ENCODE results near the gene TOMM22.

TOMM22 gene

DNA sequence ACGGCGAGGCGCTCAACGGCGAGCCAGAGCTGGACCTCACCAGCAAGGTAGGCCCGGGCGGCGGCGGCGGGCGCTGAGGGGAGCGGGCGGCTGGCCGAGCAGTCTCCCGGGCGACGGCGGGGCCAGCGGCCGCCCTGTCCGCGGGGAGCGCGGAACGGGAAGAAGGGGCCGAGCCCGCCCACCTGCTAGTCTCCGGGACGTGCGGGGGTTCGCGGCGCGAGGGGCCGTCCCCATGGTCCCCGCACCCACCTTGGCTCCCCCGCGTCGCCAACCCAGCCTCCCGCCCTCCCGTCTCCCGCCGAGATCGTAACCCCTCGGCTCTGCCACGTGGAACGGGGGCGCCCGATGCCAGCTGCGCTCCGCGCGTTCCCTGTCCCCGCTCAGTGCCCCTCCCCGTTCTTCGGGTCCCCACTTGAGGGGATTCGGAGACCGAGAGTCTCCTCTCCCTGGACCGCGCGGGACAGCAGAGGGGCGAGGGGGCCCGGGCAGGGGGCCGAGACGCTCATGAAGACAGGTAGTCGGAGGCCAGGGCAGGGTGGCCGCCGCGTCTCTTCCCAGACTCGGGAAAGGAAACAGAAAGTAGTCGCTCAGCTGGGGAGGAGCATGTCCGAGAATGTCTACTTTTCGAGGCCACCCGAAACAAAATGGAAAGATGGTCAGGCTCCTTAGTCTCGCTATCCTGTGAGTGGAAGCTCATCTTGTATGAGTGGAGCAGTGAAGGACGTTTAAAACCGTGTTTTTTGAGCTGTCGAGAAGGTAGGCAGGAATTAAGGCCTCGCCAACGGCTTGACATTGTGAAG is 24.5 kb downstream of the TOMM22 start:
- WGBS = under 1% methylated on average over 80 of the region's 80 CpGs
- Histone ChIP-seq H3K4me1 (ENCODE audit: insufficient read depth, low read length) (peaks cover 26% of the 10 kb centered on the region), H3K4me3 (ENCODE audit: low read length) (peak overlapping the region; percentile 89), H3K27me3 (ENCODE audit: insufficient read depth, low read length) (no peaks in the 10 kb centered on the region), H3K9ac (ENCODE audit: low read depth, low read length) (peak overlapping the region; percentile 86), H3K9me3 (ENCODE audit: insufficient read depth, low read depth, low read length) (no peaks in the 10 kb centered on the region), H3K36me3 (ENCODE audit: insufficient read depth, low read length) (peaks cover 19% of the 10 kb centered on the region), H3K27ac (ENCODE audit: low read depth, low read length) (peak overlapping the region; percentile 87)

- Histone ChIP-seq H3K4me1 (ENCODE audit: insufficient read depth, low read length) (peaks cover 26% of the 10 kb centered on the region), H3K4me3 (ENCODE audit: low read length) (peak overlapping the region; percentile 89), H3K27me3 (ENCODE audit: insufficient read depth, low read length) (no peaks in the 10 kb centered on the region), H3K27ac (ENCODE audit: low read depth, low read length) (no peak overlapping the region), H3K36me3 (ENCODE audit: insufficient read depth, low read length) (peaks cover 19% of the 10 kb centered on the region), H3K9me3 (ENCODE audit: insufficient read depth, low read depth, low read length) (no peaks in the 10 kb centered on the region), H3K9ac (ENCODE audit: low read depth, low read length) (peak overlapping the region; percentile 86)
- WGBS = 5% methylated on average over 1 of the region's 4 CpGs
These were observed 25.1 kb downstream of the TOMM22 start for GRCh38 chr22:38706901-38707195.

DNA sequence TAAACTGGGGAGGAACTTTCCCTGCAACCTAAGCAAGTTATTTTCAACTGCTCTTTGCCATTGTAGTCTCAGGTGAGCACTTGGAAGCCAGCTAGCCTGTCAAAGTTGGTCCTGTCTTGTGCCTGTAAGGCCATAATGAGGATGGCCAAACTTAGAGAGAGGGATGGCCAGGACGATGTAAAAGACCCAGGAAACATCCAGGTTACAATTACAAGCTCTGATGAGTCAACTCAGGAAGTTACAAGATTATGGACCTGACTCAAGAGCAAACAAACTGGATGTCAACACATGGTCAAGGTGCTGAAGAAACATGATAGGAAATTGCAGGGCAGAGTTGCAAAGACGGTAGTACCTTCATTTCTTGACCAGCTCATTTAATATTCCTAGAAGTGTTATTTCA is 25.6 kb downstream of the TOMM22 start:
- peak overlapping the region; percentile 89 for H3K4me3 ChIP-seq (ENCODE audit: low read length)
- no peaks in the 10 kb centered on the region for H3K9me3 ChIP-seq (ENCODE audit: insufficient read depth, low read depth, low read length)
- peaks cover 30% of the 10 kb centered on the region for H3K4me1 ChIP-seq (ENCODE audit: insufficient read depth, low read length)
- H3K27me3 ChIP-seq (ENCODE audit: insufficient read depth, low read length) = no peaks in the 10 kb centered on the region
- WGBS = 48% methylated on average over 1 of the region's 2 CpGs
- H3K9ac ChIP-seq (ENCODE audit: low read depth, low read length) = peak overlapping the region; percentile 86; the same call in 1 of the 2 replicates
- H3K36me3 ChIP-seq (ENCODE audit: insufficient read depth, low read length) = peaks cover 19% of the 10 kb centered on the region
- H3K27ac ChIP-seq (ENCODE audit: low read depth, low read length) = no peak overlapping the region

DNA sequence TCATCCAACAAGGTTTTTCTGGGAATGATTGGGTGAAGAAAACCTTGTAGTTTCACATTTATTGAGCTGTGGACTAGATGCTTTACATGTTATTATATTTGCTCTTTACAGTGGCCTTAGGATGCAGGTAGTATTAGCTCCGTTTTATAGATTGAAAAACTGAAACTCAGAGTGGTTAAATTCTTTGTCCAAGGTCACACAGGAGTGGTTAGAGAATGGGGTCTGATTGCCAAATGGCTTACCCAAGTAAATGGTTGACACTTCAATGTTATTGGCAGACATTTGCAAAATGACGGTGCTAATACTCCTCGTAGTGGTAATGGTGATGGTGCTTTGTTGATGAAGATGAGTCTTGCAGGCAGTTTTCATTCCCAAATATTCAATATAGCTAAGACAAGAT is 26.2 kb downstream of the TOMM22 start:
- Histone ChIP-seq H3K4me3 (ENCODE audit: low read length) (no peak overlapping the region), H3K27me3 (ENCODE audit: insufficient read depth, low read length) (no peaks in the 10 kb centered on the region), H3K9ac (ENCODE audit: low read depth, low read length) (no peak overlapping the region), H3K9me3 (ENCODE audit: insufficient read depth, low read depth, low read length) (no peaks in the 10 kb centered on the region), H3K27ac (ENCODE audit: low read depth, low read length) (no peak overlapping the region), H3K36me3 (ENCODE audit: insufficient read depth, low read length) (peaks cover 19% of the 10 kb centered on the region), H3K4me1 (ENCODE audit: insufficient read depth, low read length) (peaks cover 36% of the 10 kb centered on the region)
- WGBS = 92% methylated on average over 3 of the region's 3 CpGs

DNA sequence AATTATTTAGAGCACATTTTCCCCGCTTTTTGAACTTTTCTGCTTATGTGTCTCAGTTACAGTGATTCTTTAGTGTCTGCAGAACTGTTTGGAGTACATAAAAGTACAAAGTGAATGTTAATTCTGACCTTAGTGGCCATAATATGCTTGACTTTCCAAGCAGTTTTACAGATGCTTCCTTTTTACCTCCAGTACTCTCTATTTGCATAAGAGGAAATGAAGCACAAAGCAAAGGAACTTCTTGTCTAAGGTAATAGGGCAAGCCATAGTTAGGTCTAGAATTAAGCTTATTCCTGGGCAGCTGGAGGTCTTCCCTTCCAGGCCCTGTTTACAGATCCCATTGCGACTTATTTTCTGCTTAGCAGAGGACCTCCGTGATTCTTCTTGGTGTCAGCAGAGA is 27.5 kb downstream of the TOMM22 start:
- no peak overlapping the region for H3K4me3 ChIP-seq (ENCODE audit: low read length)

GRCh38 chr22:38710351-38710750 is 28.6 kb downstream of the TOMM22 start:
- Histone ChIP-seq H3K27ac (ENCODE audit: low read depth, low read length) (no peak overlapping the region), H3K27me3 (ENCODE audit: insufficient read depth, low read length) (no peaks in the 10 kb centered on the region), H3K9me3 (ENCODE audit: insufficient read depth, low read depth, low read length) (no peaks in the 10 kb centered on the region), H3K4me3 (ENCODE audit: low read length) (no peak overlapping the region), H3K4me1 (ENCODE audit: insufficient read depth, low read length) (peaks cover 36% of the 10 kb centered on the region), H3K36me3 (ENCODE audit: insufficient read depth, low read length) (peaks cover 23% of the 10 kb centered on the region), H3K9ac (ENCODE audit: low read depth, low read length) (no peak overlapping the region)
- WGBS = 94% methylated on average over 3 of the region's 3 CpGs

More for the DNA sequence above, 27.5 kb downstream of the TOMM22 start:
- 86% methylated on average over 3 of the region's 3 CpGs for WGBS
- Histone ChIP-seq H3K9me3 (ENCODE audit: insufficient read depth, low read depth, low read length) (no peaks in the 10 kb centered on the region), H3K27ac (ENCODE audit: low read depth, low read length) (no peak overlapping the region), H3K4me1 (ENCODE audit: insufficient read depth, low read length) (peaks cover 42% of the 10 kb centered on the region), H3K27me3 (ENCODE audit: insufficient read depth, low read length) (no peaks in the 10 kb centered on the region), H3K36me3 (ENCODE audit: insufficient read depth, low read length) (peaks cover 19% of the 10 kb centered on the region), H3K9ac (ENCODE audit: low read depth, low read length) (no peak overlapping the region)

GRCh38 chr22:38710866-38711265 is 29.1 kb downstream of the TOMM22 start:
- Histone ChIP-seq H3K4me1 (ENCODE audit: insufficient read depth, low read length) (peaks cover 36% of the 10 kb centered on the region), H3K27me3 (ENCODE audit: insufficient read depth, low read length) (no peaks in the 10 kb centered on the region), H3K27ac (ENCODE audit: low read depth, low read length) (no peak overlapping the region), H3K36me3 (ENCODE audit: insufficient read depth, low read length) (peaks cover 28% of the 10 kb centered on the region), H3K9ac (ENCODE audit: low read depth, low read length) (no peak overlapping the region), H3K9me3 (ENCODE audit: insufficient read depth, low read depth, low read length) (no peaks in the 10 kb centered on the region), H3K4me3 (ENCODE audit: low read length) (no peak overlapping the region)
- WGBS = 97% methylated on average over 3 of the region's 3 CpGs

- H3K9me3 ChIP-seq (ENCODE audit: insufficient read depth, low read depth, low read length) = no peaks in the 10 kb centered on the region
- H3K4me3 ChIP-seq (ENCODE audit: low read length) = no peak overlapping the region
- peak overlapping the region; percentile 8; the same call in 1 of the 2 replicates for H3K9ac ChIP-seq (ENCODE audit: low read depth, low read length)
- H3K4me1 ChIP-seq (ENCODE audit: insufficient read depth, low read length) = peaks cover 25% of the 10 kb centered on the region
- peak overlapping the region; percentile 50 for H3K27ac ChIP-seq (ENCODE audit: low read depth, low read length)
- peaks cover 46% of the 10 kb centered on the region for H3K36me3 ChIP-seq (ENCODE audit: insufficient read depth, low read length)
- H3K27me3 ChIP-seq (ENCODE audit: insufficient read depth, low read length) = no peaks in the 10 kb centered on the region
- 72% methylated on average over 11 of the region's 11 CpGs for WGBS
These were observed 30.9 kb downstream of the TOMM22 start for GRCh38 chr22:38712486-38713207.

DNA sequence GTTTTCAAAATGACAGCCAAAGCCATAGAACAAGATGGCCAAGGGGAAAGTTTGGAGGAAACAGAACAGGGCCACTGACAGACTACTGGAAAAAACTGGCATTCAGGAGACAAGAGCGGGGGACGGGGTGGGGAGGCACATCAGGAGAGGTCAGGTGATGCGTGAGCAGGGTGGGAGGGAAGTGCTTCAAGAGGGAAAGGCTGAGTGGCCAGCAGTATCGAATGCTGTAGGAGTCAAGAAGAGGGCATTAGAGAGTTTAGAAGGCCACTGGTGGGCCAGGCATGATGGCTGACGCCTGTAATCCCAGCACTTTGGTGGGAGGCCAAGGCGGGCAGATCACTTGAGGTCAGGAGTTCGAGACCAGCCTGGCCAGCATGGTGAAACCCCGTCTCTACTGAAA is 32.2 kb downstream of the TOMM22 start:
- Histone ChIP-seq H3K9ac (ENCODE audit: low read depth, low read length) (no peak overlapping the region), H3K4me1 (ENCODE audit: insufficient read depth, low read length) (peaks cover 27% of the 10 kb centered on the region), H3K27me3 (ENCODE audit: insufficient read depth, low read length) (no peaks in the 10 kb centered on the region), H3K9me3 (ENCODE audit: insufficient read depth, low read depth, low read length) (no peaks in the 10 kb centered on the region), H3K27ac (ENCODE audit: low read depth, low read length) (no peak overlapping the region), H3K4me3 (ENCODE audit: low read length) (no peak overlapping the region), H3K36me3 (ENCODE audit: insufficient read depth, low read length) (peaks cover 56% of the 10 kb centered on the region)
- WGBS = 85% methylated on average over 8 of the region's 8 CpGs

- H3K36me3 ChIP-seq (ENCODE audit: insufficient read depth, low read length) = peaks cover 51% of the 10 kb centered on the region
- peaks cover 22% of the 10 kb centered on the region for H3K4me1 ChIP-seq (ENCODE audit: insufficient read depth, low read length)
- H3K9ac ChIP-seq (ENCODE audit: low read depth, low read length) = no peak overlapping the region
- H3K27ac ChIP-seq (ENCODE audit: low read depth, low read length) = no peak overlapping the region
- H3K9me3 ChIP-seq (ENCODE audit: insufficient read depth, low read depth, low read length) = no peaks in the 10 kb centered on the region
- no peaks in the 10 kb centered on the region for H3K27me3 ChIP-seq (ENCODE audit: insufficient read depth, low read length)
- no peak overlapping the region for H3K4me3 ChIP-seq (ENCODE audit: low read length)
- WGBS = 93% methylated on average over 9 of the region's 9 CpGs
These were observed 33.5 kb downstream of the TOMM22 start for GRCh38 chr22:38715176-38715764.

GRCh38 chr22:38715852-38716251 is 34.1 kb downstream of the TOMM22 start:
- Histone ChIP-seq H3K4me3 (ENCODE audit: low read length) (no peak overlapping the region), H3K36me3 (ENCODE audit: insufficient read depth, low read length) (peaks cover 51% of the 10 kb centered on the region), H3K9me3 (ENCODE audit: insufficient read depth, low read depth, low read length) (no peaks in the 10 kb centered on the region), H3K4me1 (ENCODE audit: insufficient read depth, low read length) (peaks cover 22% of the 10 kb centered on the region), H3K27me3 (ENCODE audit: insufficient read depth, low read length) (no peaks in the 10 kb centered on the region), H3K27ac (ENCODE audit: low read depth, low read length) (no peak overlapping the region), H3K9ac (ENCODE audit: low read depth, low read length) (no peak overlapping the region)
- 93% methylated on average over 15 of the region's 15 CpGs for WGBS

All from HUES64 (cell line).